B cell (primary cell): ENCODE measurements around the gene WFDC1. TPM values are rescaled to one million over a fixed set of nuclear protein-coding genes. Genes with fewer than 3 reads are reported as not detected.

Source experiments
- ATAC-seq: fragments of 200-7000 bp; cut with Tn5 transposase; one replicate; pipeline ENCODE4 v1.10.0; 2021; ENCODE audit warnings: low read depth, mild to moderate bottlenecking, moderate number of reproducible peaks, moderate library complexity
- CTCF ChIA-PET: fragments of 350-600 bp; sonication (Branson Sonifier 250); formaldehyde crosslinking; loops from one replicate; lab custom pipeline; 2021; ENCODE audit warnings: antibody characterized with exemption, inconsistent platforms; lab: Charles Lee
- POLR2A ChIA-PET: fragments of 350-600 bp; sonication (Branson Sonifier 250); formaldehyde crosslinking; loops from one replicate; lab custom pipeline; 2021; ENCODE audit warnings: antibody characterized with exemption; lab: Charles Lee
- DNase-seq: peaks from one replicate; pipeline ENCODE4 v3.0.0; 2013
- H2AFZ ChIP-seq: 2 replicates; pipeline ENCODE4 v1.6.1; 2012; ENCODE audit warnings: mild to moderate bottlenecking, low read depth, low read length; ENCODE audit not compliant: insufficient read depth, poor library complexity, severe bottlenecking
- H3K27ac ChIP-seq, 2 donors: 1 replicate in 1 of 2; 2 replicates in 1 of 2; pipeline ENCODE4 v1.5.1; 2012 to 2013; ENCODE audit warnings: low read length in 2 of 2, mild to moderate bottlenecking in 2 of 2, moderate library complexity in 1 of 2
- H3K27me3 ChIP-seq, 4 experiments: fragments of 200-600 bp in 1 of 4; sonication (generic) in 1 of 4; replicated peaks in 1 of 4; 1 replicate in 2 of 4; 2 replicates in 2 of 4; pipeline versions ENCODE4 v1.6.1 to v1.7.0; 2013 to 2016; ENCODE audit warnings: low read length in 3 of 4, mild to moderate bottlenecking in 2 of 4, mixed read lengths in 1 of 4, moderate library complexity in 1 of 4; ENCODE audit not compliant: insufficient read depth in 4 of 4, control insufficient read depth in 3 of 4; ENCODE audit errors: control extremely low read depth in 1 of 4
- H3K36me3 ChIP-seq, 2 experiments: replicated peaks in 1 of 2; 1 replicate in 1 of 2; 2 replicates in 1 of 2; pipeline versions ENCODE4 v1.6.1 to v1.7.1; 2013; ENCODE audit warnings: low read length in 1 of 2; ENCODE audit not compliant: insufficient read depth in 2 of 2, control insufficient read depth in 1 of 2; ENCODE audit errors: control extremely low read depth in 1 of 2, extremely low read depth in 1 of 2
- H3K4me1 ChIP-seq, 2 donors: fragments of 200-600 bp in 1 of 2; sonication (generic) in 1 of 2; 1 replicate in 1 of 2; 2 replicates in 1 of 2; pipeline versions ENCODE4 v1.5.1 to v1.6.1; 2013 to 2017; ENCODE audit warnings: low read length in 2 of 2; ENCODE audit not compliant: control insufficient read depth in 2 of 2, insufficient read depth in 2 of 2
- H3K4me2 ChIP-seq: replicated peaks from 2 replicates; pipeline ENCODE3; 2012; ENCODE audit warnings: mild to moderate bottlenecking, low read depth, low read length; ENCODE audit not compliant: poor library complexity, severe bottlenecking
- H3K4me3 ChIP-seq, 5 experiments: fragments of 200-600 bp in 1 of 5; sonication (generic) in 1 of 5; 1 replicate in 3 of 5; 2 replicates in 2 of 5; pipeline versions ENCODE4 v1.5.1 to v1.7.0; 2011 to 2016; ENCODE audit warnings: low read length in 4 of 5, mild to moderate bottlenecking in 4 of 5, low read depth in 2 of 5, control low read depth in 1 of 5, moderate library complexity in 1 of 5; ENCODE audit not compliant: insufficient read depth in 1 of 5; ENCODE audit errors: control extremely low read depth in 1 of 5, extremely low read depth in 1 of 5
- H3K79me2 ChIP-seq: fragments of 200-600 bp; sonication (generic); one replicate; pipeline ENCODE4 v1.6.0; 2016; ENCODE audit warnings: low read length; ENCODE audit not compliant: control insufficient read depth, insufficient read depth
- H3K9ac ChIP-seq: fragments of 200-600 bp; sonication (generic); 2 replicates; pipeline ENCODE4 v1.6.1; 2017; ENCODE audit warnings: mild to moderate bottlenecking, low read length, moderate library complexity
- H3K9me3 ChIP-seq, 3 donors: one replicate each; pipeline versions ENCODE4 v1.6.1 to v1.7.1; 2013; ENCODE audit warnings: low read length in 2 of 3; ENCODE audit not compliant: control insufficient read depth in 2 of 3, insufficient read depth in 1 of 3; ENCODE audit errors: control extremely low read depth in 1 of 3
- H4K20me1 ChIP-seq: 2 replicates; pipeline ENCODE4 v1.6.0; 2012; ENCODE audit warnings: mild to moderate bottlenecking, low read length; ENCODE audit not compliant: insufficient read depth, control insufficient read depth, poor library complexity, severe bottlenecking
- H3K27ac Mint-ChIP-seq: one replicate; pipeline ENCODE4 v1.8.0; 2021; ENCODE audit warnings: mixed read lengths
- H3K27me3 Mint-ChIP-seq: one replicate; pipeline ENCODE4 v1.8.0; 2021; ENCODE audit warnings: mixed read lengths
- H3K4me1 Mint-ChIP-seq: one replicate; pipeline ENCODE4 v1.8.0; 2021; ENCODE audit warnings: mixed read lengths
- H3K4me3 Mint-ChIP-seq: one replicate; pipeline ENCODE4 v1.8.0; 2021; ENCODE audit warnings: mixed read lengths
- H3K9me3 Mint-ChIP-seq: one replicate; pipeline ENCODE4 v1.8.0; 2022; ENCODE audit warnings: mixed read lengths; ENCODE audit not compliant: insufficient read depth
- EZH2 ChIP-seq: IDR thresholded peaks from 2 replicates; pipeline ENCODE4 v1.6.1; 2012; ENCODE audit warnings: borderline replicate concordance, low read depth, mild to moderate bottlenecking, moderate library complexity, low read length; ENCODE audit not compliant: insufficient read depth, poor library complexity, severe bottlenecking
- WGBS: methylation state at CpG from one replicate; pipeline ENCODE4 v1.1.5; 2013; ENCODE audit warnings: missing lambda C conversion rate; ENCODE audit not compliant: insufficient coverage; 5-methylcytosine and 5-hydroxymethylcytosine counted together
- intact Hi-C: fragments of 100-400 bp; cut with micrococcal nuclease; formaldehyde crosslinking; loops from one replicate; pipeline ENCODE4 v1.10.0; 2022
- polyA plus RNA-seq: library from polyadenylated mRNA; depleted of rRNA; stranded (reverse); fragments of >200 nt; gene quantifications from 2 replicates; pipeline ENCODE4 v1.2.3, GENCODE V29; 2012
- total RNA-seq, 2 donors: library from RNA; stranded (reverse); fragments of 120-200 nt in 1 of 2; gene quantifications; 1 replicate in 1 of 2; 2 replicates in 1 of 2; pipeline versions ENCODE4 v1.2.3 to v1.2.4, GENCODE V29; 2013 to 2022
- TF ChIP-seq, protein P1 (sequence below): fragments of 200-600 bp; IDR thresholded peaks from one replicate; pipeline ENCODE4 v1.8.0; 2022; ENCODE audit warnings: antibody characterized with exemption, mild to moderate bottlenecking

WFDC1 gene
- total and polyA plus RNA-seq, 2 donors (not counting 1 experiment from before 2014, with no cell fraction given): not detected

DNA sequence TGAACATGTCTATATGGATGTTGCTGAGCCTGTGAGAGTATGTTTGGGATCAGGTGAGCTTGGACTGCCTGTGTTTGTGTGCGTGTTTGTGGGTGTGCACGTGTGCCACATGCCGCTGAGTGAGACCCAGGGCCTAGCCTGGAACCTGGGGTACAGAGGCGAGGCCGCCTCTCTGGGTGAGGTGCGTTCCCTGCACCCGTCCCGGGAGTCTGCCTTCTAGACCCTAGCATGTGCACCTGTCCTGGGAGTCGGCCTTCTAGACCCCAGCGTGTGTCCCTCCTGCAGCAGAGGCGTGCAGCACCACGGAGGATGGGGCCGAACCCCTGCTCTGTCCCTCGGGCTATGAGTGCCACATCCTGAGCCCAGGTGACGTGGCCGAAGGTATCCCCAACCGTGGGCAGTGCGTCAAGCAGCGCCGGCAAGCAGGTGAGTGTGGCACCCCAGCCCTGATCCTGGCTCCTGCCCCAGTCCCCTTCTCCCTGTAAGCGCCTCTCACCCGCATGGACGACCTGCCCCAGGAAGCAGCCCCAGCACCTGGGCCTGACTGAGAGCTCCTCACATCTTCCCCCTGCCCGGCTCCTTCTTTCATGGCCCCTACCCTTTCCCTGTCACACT, 24.6 kb downstream of the WFDC1 start:
- TF ChIP-seq, protein P1, sequence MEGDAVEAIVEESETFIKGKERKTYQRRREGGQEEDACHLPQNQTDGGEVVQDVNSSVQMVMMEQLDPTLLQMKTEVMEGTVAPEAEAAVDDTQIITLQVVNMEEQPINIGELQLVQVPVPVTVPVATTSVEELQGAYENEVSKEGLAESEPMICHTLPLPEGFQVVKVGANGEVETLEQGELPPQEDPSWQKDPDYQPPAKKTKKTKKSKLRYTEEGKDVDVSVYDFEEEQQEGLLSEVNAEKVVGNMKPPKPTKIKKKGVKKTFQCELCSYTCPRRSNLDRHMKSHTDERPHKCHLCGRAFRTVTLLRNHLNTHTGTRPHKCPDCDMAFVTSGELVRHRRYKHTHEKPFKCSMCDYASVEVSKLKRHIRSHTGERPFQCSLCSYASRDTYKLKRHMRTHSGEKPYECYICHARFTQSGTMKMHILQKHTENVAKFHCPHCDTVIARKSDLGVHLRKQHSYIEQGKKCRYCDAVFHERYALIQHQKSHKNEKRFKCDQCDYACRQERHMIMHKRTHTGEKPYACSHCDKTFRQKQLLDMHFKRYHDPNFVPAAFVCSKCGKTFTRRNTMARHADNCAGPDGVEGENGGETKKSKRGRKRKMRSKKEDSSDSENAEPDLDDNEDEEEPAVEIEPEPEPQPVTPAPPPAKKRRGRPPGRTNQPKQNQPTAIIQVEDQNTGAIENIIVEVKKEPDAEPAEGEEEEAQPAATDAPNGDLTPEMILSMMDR: no peak
- no peak for TF ChIP-seq EZH2
- WGBS: 96% methylated on average over 23 of the region's 24 CpGs
- Mint-ChIP-seq H3K4me1 (no peaks in the 10 kb centered on the region), H3K27ac (no peak overlapping the region), H3K27me3 (peaks cover 16% of the 10 kb centered on the region), H3K9me3 (peaks cover 5% of the 10 kb centered on the region), H3K4me3 (no peak overlapping the region)
- ChIA-PET POLR2A (no interaction called here), CTCF (no interaction called here)
- H4K20me1 ChIP-seq: no peaks in the 10 kb centered on the region
- intact Hi-C loops: no loop called here
- no peaks in the 10 kb centered on the region for H3K36me3 ChIP-seq
- H3K9ac ChIP-seq: no peak overlapping the region
- H3K4me3 ChIP-seq: no peak overlapping the region
- no peak overlapping the region for H3K4me2 ChIP-seq
- H2AFZ ChIP-seq: no peak overlapping the region
- no peaks in the 10 kb centered on the region for H3K79me2 ChIP-seq
- DNase-seq: no peak
- no peak for ATAC-seq
- H3K4me1 ChIP-seq: no peaks in the 10 kb centered on the region
- H3K27me3 ChIP-seq: no peaks in the 10 kb centered on the region
- H3K27ac ChIP-seq: no peak overlapping the region
- H3K9me3 ChIP-seq: peaks cover 0 to 21% (median 5%) of the 10 kb centered on the region in 3 donors

DNA sequence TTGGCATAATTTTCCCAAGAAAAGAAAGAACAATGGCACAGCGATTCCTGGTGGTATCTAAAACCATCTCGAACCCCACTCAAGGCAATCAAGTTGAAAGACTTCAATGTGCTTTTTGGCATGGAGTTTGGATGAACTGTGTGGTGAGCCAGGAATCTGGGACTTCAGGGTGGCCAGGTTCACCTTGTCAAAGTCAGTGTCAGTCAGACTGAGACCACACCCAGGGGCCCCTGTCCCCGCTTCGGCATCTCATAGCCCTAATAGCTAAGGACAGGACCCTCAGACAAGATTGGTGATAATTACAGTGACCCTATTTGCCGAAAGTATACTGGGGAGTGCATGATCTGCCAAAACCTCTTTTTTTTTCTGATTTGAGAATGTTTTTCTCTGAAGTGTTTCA, 25.8 kb downstream of the WFDC1 start:
- Histone ChIP-seq H3K79me2 (no peaks in the 10 kb centered on the region), H3K4me2 (no peak overlapping the region), H3K4me1 (no peaks in the 10 kb centered on the region), H3K9me3 (peaks cover 0 to 21% (median 5%) of the 10 kb centered on the region in 3 donors), H4K20me1 (no peaks in the 10 kb centered on the region), H2AFZ (no peak overlapping the region), H3K27ac (no peak overlapping the region), H3K27me3 (no peaks in the 10 kb centered on the region), H3K9ac (no peak overlapping the region), H3K36me3 (no peaks in the 10 kb centered on the region), H3K4me3 (no peak overlapping the region)
- TF ChIP-seq, protein P1: no peak
- Mint-ChIP-seq H3K27ac (no peak overlapping the region), H3K4me1 (no peaks in the 10 kb centered on the region), H3K27me3 (peaks cover 5% of the 10 kb centered on the region), H3K9me3 (peaks cover 5% of the 10 kb centered on the region), H3K4me3 (no peak overlapping the region)
- CTCF ChIA-PET: no interaction called here
- DNase-seq: no peak
- intact Hi-C loops: no loop called here
- POLR2A ChIA-PET: no interaction called here
- ATAC-seq: no peak
- WGBS: 100% methylated on average over 3 of the region's 5 CpGs
